Glomerular endothelial cell (primary cell): ENCODE results near the gene CEP104. TPM values are rescaled to one million over a fixed set of nuclear protein-coding genes. Genes with fewer than 3 reads are reported as not detected.

Experiments
- DNase-seq: peaks from one replicate; pipeline ENCODE4 v3.0.0-alpha.2; 2011; ENCODE audit warnings: low read depth, low spot score; ENCODE audit errors: extremely low read depth
- total RNA-seq: library from RNA; depleted of rRNA; stranded (reverse); fragments of >200 nt; gene quantifications from 2 replicates; pipeline ENCODE4 v1.2.3, GENCODE V29; 2015

The CEP104 gene
- total RNA-seq, 1 donor from 2014 or later: 30.5 TPM

DNA sequence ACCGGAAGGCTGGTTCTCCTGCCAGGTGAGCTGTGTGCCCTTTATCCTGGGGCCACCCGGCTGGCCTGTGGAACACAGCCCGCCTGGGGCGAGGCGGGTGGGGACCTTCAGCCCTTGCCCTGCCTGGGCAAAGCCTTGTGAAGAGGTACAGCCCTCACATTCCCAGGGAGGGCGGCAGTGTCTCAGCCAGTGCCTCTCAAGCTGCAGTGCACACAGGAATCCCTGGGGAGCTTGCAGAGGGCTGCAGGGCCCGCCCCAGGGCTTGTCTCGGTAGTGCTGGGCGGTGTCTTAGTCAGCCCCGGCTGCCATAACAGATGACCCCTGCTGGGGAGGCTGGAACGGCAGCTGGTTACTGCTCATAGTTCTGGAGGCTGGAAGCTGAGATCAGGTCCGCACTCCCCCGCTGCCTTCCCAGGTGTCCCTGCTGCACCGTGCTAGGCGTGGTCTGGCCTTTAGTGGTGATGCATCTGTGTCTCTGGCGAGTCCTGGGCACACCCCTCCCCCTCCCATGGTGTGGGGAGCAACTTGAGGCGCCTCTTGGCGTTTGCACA lies 12.8 kb upstream of the CEP104 start:
- no peak for DNase-seq

DNA sequence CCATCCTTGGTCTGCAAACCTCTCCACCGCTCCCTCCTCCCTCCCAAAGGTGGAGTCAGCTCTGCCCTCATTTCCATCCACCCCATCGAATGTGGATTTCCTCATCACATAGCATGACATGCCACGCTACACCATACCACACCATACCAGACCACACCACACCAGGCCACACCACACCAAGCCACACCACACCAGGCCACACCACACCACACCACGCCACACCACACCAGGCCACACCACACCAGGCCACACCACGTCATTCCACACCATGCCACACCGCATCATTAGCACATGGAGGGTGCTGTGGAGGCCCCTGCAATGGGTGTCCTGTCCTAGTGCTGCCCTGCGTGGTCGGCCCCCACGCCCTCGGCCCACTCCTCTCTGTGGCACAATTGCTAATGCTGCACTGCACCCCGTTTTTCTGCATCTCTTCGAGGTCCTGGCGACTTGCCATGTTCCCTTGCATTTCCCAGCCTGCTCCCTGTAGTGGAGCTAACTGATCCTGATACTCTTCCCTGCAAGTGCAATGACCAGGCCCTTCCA lies 11.5 kb upstream of the CEP104 start:
- no peak for DNase-seq

DNA sequence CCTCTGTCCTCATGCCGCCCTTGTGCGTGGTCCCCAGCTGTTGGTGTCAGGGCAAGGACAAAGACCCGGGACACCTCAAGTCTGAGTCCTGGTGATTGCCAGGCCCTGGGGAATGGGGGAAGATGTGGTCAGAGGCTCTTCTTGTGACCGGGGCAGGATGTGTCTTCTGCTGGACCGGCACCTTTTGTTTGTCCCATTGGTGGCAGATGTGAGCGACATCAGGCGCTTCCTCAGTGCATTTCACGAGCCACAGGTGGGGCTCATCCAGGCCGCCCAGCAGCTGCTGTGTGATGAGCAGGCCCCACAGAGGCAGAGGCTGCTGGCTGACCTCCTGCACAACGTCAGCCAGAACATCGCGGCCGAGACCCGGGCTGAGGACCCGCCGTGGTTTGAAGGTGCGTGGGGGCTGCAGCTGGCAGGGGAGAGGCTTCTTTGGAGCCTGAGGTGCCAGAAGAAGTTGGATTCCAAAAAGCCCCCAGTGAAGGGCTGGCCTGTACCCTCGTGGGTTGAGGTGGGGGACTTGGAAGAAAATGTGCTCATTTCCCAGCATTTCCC lies 8.7 kb upstream of the CEP104 start:
- no peak for DNase-seq

DNA sequence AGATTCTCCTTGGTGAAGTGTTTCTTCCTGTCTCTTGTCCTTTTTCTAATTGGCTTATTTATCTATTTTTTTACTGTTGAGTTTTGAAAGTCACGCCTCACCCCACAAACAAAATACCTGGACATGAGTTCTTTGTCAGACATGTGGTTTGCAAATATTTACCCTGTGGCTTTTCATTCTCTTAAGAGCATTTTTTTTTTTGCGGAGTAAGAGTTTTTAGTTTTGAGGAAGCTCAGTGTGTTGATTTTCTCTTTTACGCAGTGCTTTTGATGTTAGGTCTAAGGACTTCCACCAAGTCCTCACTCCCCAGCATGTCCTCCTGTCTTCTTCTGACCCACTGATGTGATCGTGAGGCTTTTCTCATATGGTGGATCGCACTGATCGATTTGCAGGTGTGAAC lies 7.9 kb upstream of the CEP104 start:
- no peak for DNase-seq

DNA sequence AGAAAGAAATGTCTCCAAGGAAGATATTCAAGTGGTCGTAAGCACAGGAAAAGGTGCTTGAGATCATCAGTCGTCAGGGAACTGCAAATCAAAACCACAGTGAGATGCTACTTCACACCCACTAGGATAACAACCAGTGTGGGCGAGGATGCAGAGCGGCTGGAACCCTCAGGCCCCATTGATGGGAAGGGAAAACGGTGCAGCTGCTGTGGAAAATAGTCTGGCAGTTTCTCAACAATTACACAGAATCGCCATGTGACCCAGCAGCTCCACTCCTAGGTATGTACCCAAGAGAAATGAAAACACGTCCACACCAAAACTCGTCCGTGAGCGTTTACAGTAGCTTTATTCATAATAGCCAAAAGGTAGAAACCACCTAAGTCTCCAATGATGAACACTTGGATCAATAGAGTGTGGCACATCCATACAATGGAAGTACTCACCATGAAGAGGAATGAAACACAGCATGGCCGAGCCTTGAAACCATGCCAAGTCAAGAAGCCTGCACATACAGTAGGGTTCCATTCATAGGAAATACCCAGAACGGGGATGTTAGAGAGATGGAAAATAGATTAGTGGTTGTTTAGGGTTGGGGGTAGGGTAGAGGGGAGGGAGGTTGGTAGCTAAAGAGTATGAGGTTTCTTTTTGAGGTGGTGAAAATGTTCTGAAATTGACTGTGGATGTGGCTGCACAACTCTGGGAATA lies 6.4 kb upstream of the CEP104 start:
- DNase-seq: no peak

DNA sequence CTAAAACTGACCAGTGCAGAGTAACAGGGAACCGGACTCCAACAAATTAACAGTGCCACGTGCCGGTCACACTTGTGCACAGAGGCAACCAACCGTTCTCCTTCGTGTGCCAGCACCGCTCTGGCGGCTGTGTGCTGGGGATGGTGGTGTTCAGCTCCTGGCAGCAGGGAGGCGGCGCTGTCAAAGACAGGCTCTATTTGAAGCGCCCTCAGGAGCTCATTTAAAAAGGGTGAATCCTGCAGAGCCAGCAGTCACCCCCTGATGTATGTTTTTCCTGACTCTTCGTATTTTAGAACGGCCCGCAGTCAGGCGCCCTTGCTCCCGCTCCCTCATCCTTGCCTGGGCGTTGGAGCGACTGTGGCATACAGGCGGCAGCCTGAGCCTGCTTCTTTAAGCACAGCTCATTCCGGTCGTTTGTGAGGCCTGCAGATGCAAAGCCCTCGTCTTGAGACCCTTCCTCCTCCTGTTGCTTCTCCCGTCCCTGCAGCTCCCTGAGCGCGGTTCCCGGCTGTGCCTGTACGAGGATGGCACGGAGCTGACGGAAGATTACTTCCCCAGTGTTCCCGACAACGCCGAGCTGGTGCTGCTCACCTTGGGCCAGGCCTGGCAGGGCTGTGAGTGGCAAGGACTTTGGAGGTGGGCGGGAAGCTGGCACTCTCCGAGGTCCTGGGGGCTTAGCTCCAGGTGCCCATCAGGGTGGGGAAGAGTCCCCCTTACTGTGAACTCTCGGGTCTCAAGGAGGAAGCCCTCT lies 1.4 kb upstream of the CEP104 start:
- DNase-seq: no peak

DNA sequence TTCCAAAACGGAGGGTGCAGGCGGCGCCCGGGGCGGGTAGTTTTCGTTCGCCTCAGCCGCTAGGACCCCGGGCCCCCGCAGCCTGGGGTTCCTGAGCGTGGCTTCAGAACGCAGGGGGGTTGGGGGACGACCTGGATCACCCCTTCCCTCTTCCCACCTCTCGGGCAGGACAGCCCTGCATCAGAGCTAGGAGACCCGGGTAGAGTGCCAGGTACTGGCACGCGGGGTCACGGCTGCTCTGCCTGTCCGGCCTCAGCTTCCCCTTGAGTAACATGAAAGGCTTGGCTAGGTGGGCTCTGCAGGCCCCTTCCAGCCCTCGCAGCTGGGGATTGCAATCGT lies 749 bp upstream of the CEP104 start:
- no peak for DNase-seq

DNA sequence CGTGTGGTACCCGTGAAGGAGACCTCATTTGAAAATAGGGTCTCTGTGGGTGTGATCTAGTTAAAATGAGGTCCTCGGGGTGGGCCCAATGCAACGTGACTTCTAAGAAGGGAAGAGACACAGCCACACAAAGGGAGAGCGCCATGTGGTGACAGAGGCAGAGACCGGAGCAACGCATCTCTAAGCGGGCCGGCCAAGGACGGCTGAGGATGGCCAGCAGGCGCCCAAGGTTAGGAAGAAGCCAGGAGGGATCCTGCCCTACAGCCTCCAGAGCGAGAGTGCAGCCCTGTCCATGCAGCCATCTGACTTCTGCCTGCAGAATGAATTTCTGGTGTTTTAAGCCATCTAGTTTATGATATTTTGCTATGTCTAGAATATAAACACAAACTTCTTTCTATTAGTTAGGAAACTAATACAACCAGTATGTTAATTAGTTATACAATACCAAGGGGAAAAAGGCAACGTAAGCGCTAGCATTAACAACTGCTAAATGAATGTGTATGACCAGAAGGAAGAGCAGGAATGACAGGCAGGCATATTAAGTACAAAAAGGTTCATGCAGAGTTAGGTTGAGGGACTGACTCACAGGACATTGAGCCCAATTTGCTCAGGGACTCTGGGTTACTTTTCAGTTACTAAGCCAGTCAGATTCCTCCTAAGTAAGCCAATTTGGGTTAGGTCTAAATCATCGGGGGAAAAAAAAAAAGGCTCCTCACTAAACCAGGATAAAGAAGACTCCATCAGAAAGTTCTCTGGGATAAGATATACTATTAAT lies 4.1 kb downstream of the CEP104 start:
- DNase-seq: no peak

DNA sequence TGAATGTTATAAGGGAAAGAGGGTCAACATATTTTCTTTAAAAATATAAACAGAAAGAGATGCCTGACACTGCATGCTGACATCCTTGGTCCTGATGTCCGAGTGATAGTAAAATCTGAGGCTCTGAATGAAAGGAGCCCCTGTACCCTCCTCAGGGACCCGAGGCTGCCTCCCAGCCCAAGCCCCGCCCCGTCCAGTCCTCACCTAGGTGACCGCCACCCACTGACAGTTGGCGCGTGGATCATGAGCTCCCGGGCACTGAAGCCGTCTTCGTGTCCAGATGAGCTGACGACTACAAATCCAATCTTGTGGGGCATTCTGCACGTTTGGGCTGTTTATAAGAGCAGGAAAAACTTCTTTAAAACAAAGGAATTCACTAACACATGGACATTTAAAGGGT lies 4.9 kb downstream of the CEP104 start:
- DNase-seq: no peak

DNA sequence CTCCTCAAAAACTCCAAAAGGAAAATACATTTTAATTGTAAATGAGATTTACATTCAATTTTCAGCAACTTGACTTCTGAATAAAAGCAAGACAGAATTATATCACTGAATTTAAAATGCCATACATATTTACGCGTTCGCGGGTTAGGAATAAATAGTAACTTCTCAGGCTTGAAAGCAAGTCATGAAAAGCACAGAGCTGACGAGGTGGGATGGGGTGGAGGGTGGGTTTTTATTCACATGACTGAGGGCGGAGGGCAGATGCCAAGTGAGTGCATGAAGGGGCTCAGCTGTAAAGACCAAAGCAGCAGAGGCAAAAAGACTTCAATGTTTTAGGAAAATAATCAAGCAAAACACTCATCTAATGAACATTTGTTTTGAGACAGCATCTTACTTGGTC lies 5.7 kb downstream of the CEP104 start:
- no peak for DNase-seq

DNA sequence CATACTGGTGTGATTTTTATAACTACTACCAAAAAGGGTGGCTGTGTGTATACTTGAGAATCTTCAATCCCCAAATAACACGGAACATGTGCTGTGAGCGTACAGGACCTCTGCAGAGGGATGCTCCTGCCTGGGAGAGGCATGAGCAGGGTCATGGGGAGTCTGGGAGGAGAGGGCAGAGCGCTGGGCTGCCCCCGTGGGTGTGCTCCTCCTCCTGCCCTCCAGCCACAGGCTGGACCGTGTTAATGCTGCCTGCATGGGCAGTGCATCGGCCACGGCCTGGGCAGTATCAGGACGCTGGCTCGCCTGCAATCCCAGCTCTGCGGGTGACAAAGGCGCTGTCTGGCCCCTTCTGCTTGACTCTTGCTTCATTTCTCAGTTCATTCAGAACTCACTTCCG lies 6.2 kb downstream of the CEP104 start:
- DNase-seq: no peak

DNA sequence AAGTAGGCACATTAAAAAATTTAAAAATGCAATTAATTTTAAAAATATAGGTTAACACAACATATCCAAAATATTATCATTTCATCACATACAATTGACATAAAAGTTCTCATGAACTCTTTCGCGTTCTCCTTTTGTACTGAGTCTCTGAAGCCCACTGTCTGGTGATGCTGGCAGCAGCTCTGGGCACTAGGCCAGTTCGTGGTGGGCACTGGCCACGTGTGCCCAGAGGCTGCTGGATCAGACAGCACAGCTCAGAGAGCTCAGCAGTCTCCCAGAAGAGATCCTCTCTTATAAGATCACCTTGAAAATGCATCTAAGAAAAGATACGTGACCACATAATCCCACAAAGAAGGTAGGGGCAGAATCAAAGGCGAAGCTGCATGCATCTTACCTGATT lies 9.9 kb downstream of the CEP104 start:
- DNase-seq: no peak

DNA sequence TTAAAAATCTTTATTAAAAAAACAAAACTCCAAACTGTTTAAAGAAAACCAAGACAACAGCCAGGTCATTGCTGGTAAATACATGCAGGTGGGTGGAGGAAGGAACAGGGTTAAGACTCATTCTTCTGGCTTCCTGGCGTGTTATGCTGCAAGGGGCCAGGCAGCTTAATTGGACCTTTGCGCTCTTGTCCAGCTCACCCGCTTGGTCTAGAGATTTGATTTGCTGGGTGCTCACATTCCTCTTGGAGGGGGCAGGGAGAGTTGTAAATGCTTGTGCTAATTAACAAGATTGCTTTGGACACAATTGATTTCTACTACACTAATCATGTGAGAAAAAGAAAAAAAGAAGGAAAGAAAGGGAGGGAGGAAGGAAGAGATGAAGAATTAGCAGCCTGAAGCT lies 10.5 kb downstream of the CEP104 start:
- DNase-seq: no peak

DNA sequence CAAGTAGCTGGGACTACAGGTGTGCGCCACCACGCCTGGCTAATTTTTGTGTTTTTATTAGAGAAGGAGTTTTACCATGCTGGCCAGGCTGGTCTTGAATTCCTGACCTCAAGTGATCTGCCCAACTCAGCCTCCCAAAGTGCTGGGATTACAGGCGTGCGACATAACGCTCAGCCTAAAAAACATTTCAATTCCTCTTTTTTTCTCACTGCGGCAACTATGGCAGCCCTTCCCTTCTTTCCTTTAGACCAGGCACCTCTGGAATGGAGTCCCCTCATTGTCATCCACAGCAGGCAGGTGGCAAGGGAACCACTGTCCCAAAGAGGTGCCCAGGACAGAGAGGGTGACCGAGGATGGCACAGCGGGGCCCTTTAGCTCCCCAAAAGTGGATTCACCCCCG lies 14.1 kb downstream of the CEP104 start:
- DNase-seq: no peak

DNA sequence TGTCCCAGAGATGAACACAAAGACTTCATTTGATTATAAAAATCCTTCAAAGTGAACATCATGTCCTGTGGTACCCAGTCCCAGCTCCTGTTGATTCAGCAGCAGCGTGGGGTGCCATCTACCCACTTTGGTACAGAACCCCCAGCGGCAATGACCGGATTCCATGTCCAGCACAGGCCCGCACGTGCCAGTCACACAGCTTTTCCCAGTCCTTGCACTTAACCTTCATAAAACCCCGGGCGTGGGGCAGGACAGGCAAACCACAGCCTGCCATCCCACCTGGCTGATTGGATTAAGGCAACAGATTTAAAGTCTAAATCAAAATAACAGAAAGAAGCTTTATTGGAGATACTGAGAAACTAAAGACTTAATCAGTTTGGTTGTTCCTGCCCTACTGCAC lies 15.5 kb downstream of the CEP104 start:
- DNase-seq: no peak

DNA sequence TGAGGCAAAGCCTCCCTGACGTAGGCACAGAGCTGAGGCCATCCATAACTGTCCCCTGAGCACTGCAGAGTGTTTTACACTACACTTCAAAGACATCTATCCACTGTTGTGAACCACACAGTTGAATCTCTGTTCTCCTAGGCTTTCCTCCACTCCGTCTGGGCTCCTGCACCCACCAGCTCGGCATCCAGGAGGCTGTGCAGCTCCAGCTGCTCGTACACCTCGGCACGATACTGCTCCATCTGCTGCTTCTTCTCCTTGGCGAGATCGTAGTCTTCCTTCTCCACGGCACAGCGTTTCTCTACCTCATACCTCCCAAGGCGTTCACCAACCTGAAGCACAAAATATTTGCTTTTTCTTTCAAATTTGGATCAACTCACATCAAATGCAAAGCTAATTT lies 18.2 kb downstream of the CEP104 start:
- DNase-seq: no peak

DNA sequence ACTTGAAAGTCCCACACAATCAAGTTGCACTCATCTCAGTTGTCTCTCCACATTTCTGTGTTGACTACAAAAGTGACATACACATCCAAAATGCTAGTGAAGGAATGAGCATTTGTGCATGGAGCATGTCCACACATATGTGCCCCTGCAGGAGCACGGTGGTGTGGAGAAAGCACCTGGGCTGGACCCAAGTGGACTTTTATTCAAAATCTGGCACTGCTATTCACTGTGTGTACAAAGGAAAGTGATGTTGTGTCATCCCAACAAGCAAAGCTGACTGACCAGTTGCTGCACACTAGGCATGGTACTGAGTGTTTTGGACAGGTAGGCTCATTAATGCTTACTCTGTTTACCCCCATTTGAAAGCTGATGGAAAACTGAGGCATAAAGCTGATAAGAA lies 19.3 kb downstream of the CEP104 start:
- no peak for DNase-seq

DNA sequence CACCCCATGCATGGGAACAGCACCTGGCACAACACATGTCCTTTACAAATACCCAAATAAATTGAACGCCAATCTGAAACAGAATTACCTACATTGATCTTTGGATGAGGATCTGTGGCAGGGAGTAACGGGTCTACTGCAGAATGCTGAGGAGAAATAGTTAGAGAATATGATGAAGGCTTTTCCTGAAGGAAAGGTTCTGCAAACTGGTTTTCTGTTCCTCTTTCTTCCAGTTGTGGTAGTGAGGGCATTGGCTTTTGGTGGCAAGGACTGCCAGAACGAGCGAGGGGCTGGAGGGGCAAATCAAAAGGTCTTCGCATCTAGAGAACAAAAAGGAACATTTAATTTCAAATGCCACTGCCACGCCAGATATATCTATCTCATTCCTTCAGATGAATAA lies 19.8 kb downstream of the CEP104 start:
- no peak for DNase-seq

DNA sequence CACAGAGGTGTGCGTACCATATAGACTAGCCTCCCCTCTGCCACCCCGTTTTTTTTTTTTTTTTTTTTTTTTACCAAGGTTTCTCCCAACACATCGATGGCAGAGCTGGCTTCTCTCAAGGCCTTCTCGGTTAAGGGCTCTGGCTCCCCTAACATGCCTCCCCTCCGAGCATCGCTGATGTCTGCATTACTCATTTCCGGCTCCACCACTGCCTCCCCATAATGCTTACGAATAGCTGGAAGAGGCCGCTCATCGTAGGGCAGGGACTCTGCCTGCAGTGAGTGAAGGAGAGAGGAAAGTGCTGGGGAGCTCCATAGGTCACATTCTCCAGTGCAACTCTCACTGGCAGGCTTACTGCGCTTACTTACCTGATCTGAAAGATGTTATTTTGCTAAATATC lies 20.6 kb downstream of the CEP104 start:
- no peak for DNase-seq

DNA sequence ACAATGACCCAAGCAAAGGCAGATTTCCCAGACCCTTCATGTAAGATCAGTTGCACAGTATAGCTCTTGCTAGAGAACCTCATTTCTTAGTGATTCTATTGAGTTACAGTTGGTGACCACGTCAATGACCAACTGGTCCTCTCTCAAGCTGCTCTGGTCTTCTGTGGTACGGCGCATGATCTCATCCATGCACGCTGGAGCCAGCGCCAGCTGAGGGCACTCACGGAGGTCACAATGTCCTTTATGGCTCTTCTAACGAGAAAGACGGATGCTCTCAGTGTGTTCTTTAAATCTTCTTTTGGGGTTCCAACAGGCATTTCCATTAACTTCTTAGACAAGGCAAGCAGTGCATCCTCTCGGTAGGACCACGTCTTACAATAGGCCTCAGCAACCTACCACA lies 22.3 kb downstream of the CEP104 start:
- DNase-seq: no peak

DNA sequence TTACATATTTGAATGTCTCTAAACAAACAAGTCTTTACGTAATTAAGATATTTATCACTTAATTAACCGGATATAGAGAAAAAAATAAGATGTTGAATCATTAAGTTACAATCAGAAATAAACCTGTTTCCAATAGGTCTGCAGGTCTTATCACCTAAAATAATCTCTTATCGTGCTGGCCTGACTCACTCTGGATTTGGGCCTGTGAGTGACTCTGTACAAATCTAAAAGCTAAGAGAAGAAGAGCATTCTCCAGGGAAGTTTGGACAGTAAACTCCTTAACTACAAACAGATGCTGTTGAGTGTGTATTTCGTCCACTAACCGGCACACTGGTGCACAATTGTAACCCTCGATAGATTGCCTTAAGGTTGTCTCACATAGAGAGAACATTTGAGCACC lies 25.3 kb downstream of the CEP104 start:
- no peak for DNase-seq
